Measurements from ENCODE around the gene ASB10.

DNA sequence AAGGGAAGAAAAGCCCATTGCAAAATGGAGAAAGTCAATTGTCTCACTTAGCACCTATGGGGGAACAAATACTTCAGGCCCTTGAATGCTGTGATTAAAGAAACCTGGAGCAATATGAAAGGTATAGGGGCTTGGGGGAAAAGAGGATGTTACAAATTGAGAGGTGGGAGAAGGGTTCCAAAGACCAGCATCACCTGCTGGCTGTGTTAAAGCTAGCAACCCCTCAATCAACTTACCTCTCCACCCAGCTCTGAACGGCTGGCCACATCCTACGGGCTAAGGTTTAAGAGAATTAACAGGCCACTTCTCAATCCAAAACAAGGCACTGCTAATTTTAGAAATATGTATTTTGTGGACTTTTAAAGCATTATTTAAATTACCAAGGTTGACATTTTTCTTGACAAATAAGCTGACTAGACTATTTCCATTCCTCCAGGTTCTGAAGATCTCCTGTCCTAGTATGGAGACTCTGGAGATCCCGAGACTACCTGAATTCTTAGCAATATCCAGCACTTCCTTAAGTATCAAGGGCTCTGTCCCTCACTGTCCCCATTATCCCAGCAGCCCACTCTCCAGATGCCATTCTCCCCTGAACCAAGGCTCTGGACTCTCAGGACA, 24.2 kb upstream of the ASB10 start:
- TF ChIP-seq POLR2A (IDR thresholded peaks at IDR 0.05; ENCODE audit: low read length): no peak
- no peak for TF ChIP-seq GATA1 (IDR thresholded peaks at IDR 0.05; ENCODE audit: low read depth, low read length)

Data from erythroblast (primary cell).